Activated CD4-positive, alpha-beta memory T cell treated with anti-CD3 and anti-CD28 coated beads, Interleukin-2, amount 10 ng/mL, durations not matched to agents 7 days and 5 days (primary cell): ENCODE measurements around the gene GLIPR2. TPM values are rescaled to one million over a fixed set of nuclear protein-coding genes. Genes with fewer than 3 reads are reported as not detected.
"Not testable (repeated sequence)": the region's sequence is repeated elsewhere in the genome, so short reads cannot be mapped to it uniquely, and the experiment has no call there.

Experiments used
- CTCF ChIA-PET: fragments of 350-600 bp; sonication (Branson Sonifier 250); formaldehyde crosslinking; loops from one replicate; lab custom pipeline; 2021; ENCODE audit warnings: antibody characterized with exemption, inconsistent platforms; lab: Charles Lee
- POLR2A ChIA-PET: fragments of 350-600 bp; sonication (Branson Sonifier 250); formaldehyde crosslinking; loops from one replicate; lab custom pipeline; 2021; ENCODE audit warnings: antibody characterized with exemption; lab: Charles Lee
- DNase-seq: peaks from one replicate; pipeline ENCODE4 v3.0.0-alpha.2; 2020
- H3K27ac Mint-ChIP-seq: one replicate; pipeline ENCODE4 v1.8.0; 2021; ENCODE audit warnings: mild to moderate bottlenecking, mixed read lengths
- H3K27me3 Mint-ChIP-seq: one replicate; pipeline ENCODE4 v1.8.0; 2021; ENCODE audit warnings: mixed read lengths
- H3K36me3 Mint-ChIP-seq: one replicate; pipeline ENCODE4 v1.8.0; 2021; ENCODE audit warnings: low read depth, mixed read lengths
- H3K4me1 Mint-ChIP-seq: one replicate; pipeline ENCODE4 v1.8.0; 2021; ENCODE audit warnings: mixed read lengths
- H3K4me3 Mint-ChIP-seq: one replicate; pipeline ENCODE4 v1.8.0; 2021; ENCODE audit warnings: mild to moderate bottlenecking, mixed read lengths
- H3K9me3 Mint-ChIP-seq: one replicate; pipeline ENCODE4 v1.8.0; 2021; ENCODE audit warnings: mixed read lengths
- total RNA-seq, 2 experiments: library from RNA; stranded (reverse); gene quantifications; one replicate each; pipeline ENCODE4 v1.2.3, GENCODE V29; 2021

Gene GLIPR2
- total RNA-seq = 10 to 100 TPM; 45.3 to 48.0 TPM

GRCh38 chr9:36136272-36136893 is at the start of gene GLIPR2:
GLIPR2 (plus strand) TSS chr9:36136733; CDS start chr9:36136779, 46 bp downstream.
- Mint-ChIP-seq H3K4me1 (peaks cover 52% of the 10 kb centered on the region), H3K4me3 (peak within 1 kb of the TSS; percentile 93), H3K36me3 (peaks cover 22% of the 10 kb centered on the region), H3K9me3 (no peaks in the 10 kb centered on the region), H3K27me3 (peaks cover 16% of the 10 kb centered on the region), H3K27ac (peak within 1 kb of the TSS; percentile 70)
- ChIA-PET CTCF (interaction anchor here (0.7 to 2.0 kb wide), 11 partner anchors 13 to 56 kb away, joined by 3 to 18 read pairs (median 8); partner anchors contain the start of gene CLTA), POLR2A (interaction anchor here (1.0 to 3.0 kb wide), 11 partner anchors 8 to 122 kb away, joined by 3 to 29 read pairs (median 7); partner anchors contain the start of gene GNE)
- DNase-seq = peak; percentile 86

GRCh38 chr9:36087054-36087453 is 49.5 kb upstream of the GLIPR2 start:
- H3K27ac Mint-ChIP-seq, H3K27me3 Mint-ChIP-seq, POLR2A ChIA-PET, DNase-seq, H3K4me3 Mint-ChIP-seq, H3K4me1 Mint-ChIP-seq, H3K9me3 Mint-ChIP-seq: not testable (repeated sequence)
- CTCF ChIA-PET = interaction anchor here (1.7 kb wide), 1 partner anchor 13 kb away, joined by 4 read pairs; no protein-coding TSS in a partner anchor
- H3K36me3 Mint-ChIP-seq = peaks cover 22% of the 10 kb centered on the region

GRCh38 chr9:36088020-36088419 is 48.5 kb upstream of the GLIPR2 start:
- Mint-ChIP-seq H3K36me3 (peaks cover 22% of the 10 kb centered on the region), H3K4me3 (no peak overlapping the region), H3K4me1 (peaks cover 15% of the 10 kb centered on the region), H3K27me3 (no peaks in the 10 kb centered on the region), H3K9me3 (peaks cover 3% of the 10 kb centered on the region), H3K27ac (no peak overlapping the region)
- CTCF ChIA-PET = interaction anchor here (0.6 to 1.7 kb wide), 4 partner anchors 12 to 23 kb away, joined by 4 to 6 read pairs (median 4); no protein-coding TSS in a partner anchor
- POLR2A ChIA-PET = no interaction called here
- no peak for DNase-seq

- H3K4me3 Mint-ChIP-seq = no peak overlapping the region
- H3K27me3 Mint-ChIP-seq = no peaks in the 10 kb centered on the region
- ChIA-PET POLR2A (no interaction called here), CTCF (interaction anchor here (2.5 kb wide), 1 partner anchor 12 kb away, joined by 19 read pairs; no protein-coding TSS in a partner anchor)
- H3K9me3 Mint-ChIP-seq = peaks cover 3% of the 10 kb centered on the region
- peaks cover 19% of the 10 kb centered on the region for H3K4me1 Mint-ChIP-seq
- peaks cover 20% of the 10 kb centered on the region for H3K36me3 Mint-ChIP-seq
- DNase-seq = no peak
- peak overlapping the region; percentile 28 for H3K27ac Mint-ChIP-seq
These were observed 45.2 kb upstream of the GLIPR2 start for GRCh38 chr9:36091026-36091953.

- peak overlapping the region; percentile 28 for H3K27ac Mint-ChIP-seq
- CTCF ChIA-PET = interaction anchor here (1.0 to 2.5 kb wide), 3 partner anchors 11 to 98 kb away, joined by 3 to 19 read pairs (median 3); no protein-coding TSS in a partner anchor
- peaks cover 13% of the 10 kb centered on the region for H3K36me3 Mint-ChIP-seq
- H3K9me3 Mint-ChIP-seq = peaks cover 3% of the 10 kb centered on the region
- H3K4me3 Mint-ChIP-seq = no peak overlapping the region
- POLR2A ChIA-PET = interaction anchor here (1.2 kb wide), 1 partner anchor 77 kb away, joined by 4 read pairs; the partner anchor contains the start of gene CCIN
- H3K27me3 Mint-ChIP-seq = no peaks in the 10 kb centered on the region
- no peak for DNase-seq
- peaks cover 19% of the 10 kb centered on the region for H3K4me1 Mint-ChIP-seq
These were observed 44.5 kb upstream of the GLIPR2 start for GRCh38 chr9:36092014-36092413.

GRCh38 chr9:36092509-36093215 is 43.9 kb upstream of the GLIPR2 start:
- H3K36me3 Mint-ChIP-seq = peaks cover 6% of the 10 kb centered on the region
- no peaks in the 10 kb centered on the region for H3K27me3 Mint-ChIP-seq
- DNase-seq = peak; percentile 64
- H3K9me3 Mint-ChIP-seq = peaks cover 3% of the 10 kb centered on the region
- ChIA-PET POLR2A (interaction anchor here (1.2 kb wide), 1 partner anchor 76 kb away, joined by 4 read pairs; the partner anchor contains the start of gene CCIN), CTCF (interaction anchor here (1.0 to 2.5 kb wide), 4 partner anchors 10 to 97 kb away, joined by 3 to 19 read pairs (median 3); no protein-coding TSS in a partner anchor)
- H3K4me1 Mint-ChIP-seq = peaks cover 19% of the 10 kb centered on the region
- no peak overlapping the region for H3K4me3 Mint-ChIP-seq
- peak overlapping the region; percentile 81 for H3K27ac Mint-ChIP-seq

- Mint-ChIP-seq H3K27me3 (no peaks in the 10 kb centered on the region), H3K36me3 (peaks cover 5% of the 10 kb centered on the region), H3K4me1 (peaks cover 19% of the 10 kb centered on the region), H3K27ac (no peak overlapping the region), H3K4me3 (no peak overlapping the region), H3K9me3 (peaks cover 3% of the 10 kb centered on the region)
- DNase-seq = no peak
- ChIA-PET CTCF (interaction anchor here (1.1 to 2.5 kb wide), 3 partner anchors 10 to 73 kb away, joined by 3 to 19 read pairs (median 3); no protein-coding TSS in a partner anchor), POLR2A (interaction anchor here (1.2 kb wide), 1 partner anchor 75 kb away, joined by 4 read pairs; the partner anchor contains the start of gene CCIN)
These were observed 43.1 kb upstream of the GLIPR2 start for GRCh38 chr9:36093384-36093783.

- Mint-ChIP-seq H3K27ac (no peak overlapping the region), H3K4me1 (peaks cover 8% of the 10 kb centered on the region), H3K4me3 (no peak overlapping the region), H3K27me3 (no peaks in the 10 kb centered on the region), H3K36me3 (no peaks in the 10 kb centered on the region), H3K9me3 (no peaks in the 10 kb centered on the region)
- no peak for DNase-seq
- POLR2A ChIA-PET = interaction anchor here (0.9 kb wide), 1 partner anchor 141 kb away, joined by 3 read pairs; no protein-coding TSS in a partner anchor
- CTCF ChIA-PET = interaction anchor here (0.5 to 9.1 kb wide), 4 partner anchors 12 to 91 kb away, joined by 3 to 325 read pairs (median 32); partner anchors contain the start of genes CCIN and CLTA
These were observed 36.8 kb upstream of the GLIPR2 start for GRCh38 chr9:36099718-36100117.

GRCh38 chr9:36100532-36100931 is 36.0 kb upstream of the GLIPR2 start:
- Mint-ChIP-seq H3K27ac (no peak overlapping the region), H3K4me3 (no peak overlapping the region), H3K36me3 (no peaks in the 10 kb centered on the region), H3K4me1 (peaks cover 8% of the 10 kb centered on the region), H3K9me3 (no peaks in the 10 kb centered on the region), H3K27me3 (no peaks in the 10 kb centered on the region)
- no peak for DNase-seq
- POLR2A ChIA-PET = interaction anchor here (0.9 to 3.8 kb wide), 4 partner anchors 36 to 141 kb away, joined by 3 to 19 read pairs (median 4); partner anchors contain the start of gene GLIPR2
- CTCF ChIA-PET = interaction anchor here (0.5 to 9.1 kb wide), 10 partner anchors 8 to 118 kb away, joined by 3 to 325 read pairs (median 10); partner anchors contain the start of genes CCIN, CLTA and GLIPR2

- H3K36me3 Mint-ChIP-seq = no peaks in the 10 kb centered on the region
- no peak overlapping the region for H3K4me3 Mint-ChIP-seq
- H3K27me3 Mint-ChIP-seq = no peaks in the 10 kb centered on the region
- H3K4me1 Mint-ChIP-seq = peaks cover 8% of the 10 kb centered on the region
- ChIA-PET POLR2A (interaction anchor here (0.8 to 3.8 kb wide), 10 partner anchors 18 to 227 kb away, joined by 3 to 19 read pairs (median 4); partner anchors contain the start of genes CLTA and GLIPR2), CTCF (interaction anchor here (0.7 to 9.1 kb wide), 32 partner anchors 10 to 314 kb away, joined by 3 to 325 read pairs (median 4); partner anchors contain the start of genes CCIN, CLTA, GLIPR2 and HRCT1)
- no peaks in the 10 kb centered on the region for H3K9me3 Mint-ChIP-seq
- H3K27ac Mint-ChIP-seq = no peak overlapping the region
- no peak for DNase-seq
These were observed 34.4 kb upstream of the GLIPR2 start for GRCh38 chr9:36101916-36102741.
